B cell (primary cell): ENCODE results near the gene MAP2K7. TPM values are rescaled to one million over a fixed set of nuclear protein-coding genes. Genes with fewer than 3 reads are reported as not detected.

Experiments
- ATAC-seq: fragments of 200-7000 bp; cut with Tn5 transposase; one replicate; pipeline ENCODE4 v1.10.0; 2021; ENCODE audit warnings: low read depth, mild to moderate bottlenecking, moderate number of reproducible peaks, moderate library complexity
- CTCF ChIA-PET: fragments of 350-600 bp; sonication (Branson Sonifier 250); formaldehyde crosslinking; loops from one replicate; lab custom pipeline; 2021; ENCODE audit warnings: antibody characterized with exemption, inconsistent platforms; lab: Charles Lee
- POLR2A ChIA-PET: fragments of 350-600 bp; sonication (Branson Sonifier 250); formaldehyde crosslinking; loops from one replicate; lab custom pipeline; 2021; ENCODE audit warnings: antibody characterized with exemption; lab: Charles Lee
- DNase-seq: peaks from one replicate; pipeline ENCODE4 v3.0.0; 2013
- H2AFZ ChIP-seq: 2 replicates; pipeline ENCODE4 v1.6.1; 2012; ENCODE audit warnings: mild to moderate bottlenecking, low read depth, low read length; ENCODE audit not compliant: insufficient read depth, poor library complexity, severe bottlenecking
- H3K27ac ChIP-seq, 2 donors: 1 replicate in 1 of 2; 2 replicates in 1 of 2; pipeline ENCODE4 v1.5.1; 2012 to 2013; ENCODE audit warnings: low read length in 2 of 2, mild to moderate bottlenecking in 2 of 2, moderate library complexity in 1 of 2
- H3K27me3 ChIP-seq, 4 experiments: fragments of 200-600 bp in 1 of 4; sonication (generic) in 1 of 4; replicated peaks in 1 of 4; 1 replicate in 2 of 4; 2 replicates in 2 of 4; pipeline versions ENCODE4 v1.6.1 to v1.7.0; 2013 to 2016; ENCODE audit warnings: low read length in 3 of 4, mild to moderate bottlenecking in 2 of 4, mixed read lengths in 1 of 4, moderate library complexity in 1 of 4; ENCODE audit not compliant: insufficient read depth in 4 of 4, control insufficient read depth in 3 of 4; ENCODE audit errors: control extremely low read depth in 1 of 4
- H3K36me3 ChIP-seq, 2 experiments: replicated peaks in 1 of 2; 1 replicate in 1 of 2; 2 replicates in 1 of 2; pipeline versions ENCODE4 v1.6.1 to v1.7.1; 2013; ENCODE audit warnings: low read length in 1 of 2; ENCODE audit not compliant: insufficient read depth in 2 of 2, control insufficient read depth in 1 of 2; ENCODE audit errors: control extremely low read depth in 1 of 2, extremely low read depth in 1 of 2
- H3K4me1 ChIP-seq, 2 donors: fragments of 200-600 bp in 1 of 2; sonication (generic) in 1 of 2; 1 replicate in 1 of 2; 2 replicates in 1 of 2; pipeline versions ENCODE4 v1.5.1 to v1.6.1; 2013 to 2017; ENCODE audit warnings: low read length in 2 of 2; ENCODE audit not compliant: control insufficient read depth in 2 of 2, insufficient read depth in 2 of 2
- H3K4me2 ChIP-seq: replicated peaks from 2 replicates; pipeline ENCODE3; 2012; ENCODE audit warnings: mild to moderate bottlenecking, low read depth, low read length; ENCODE audit not compliant: poor library complexity, severe bottlenecking
- H3K4me3 ChIP-seq, 5 experiments: fragments of 200-600 bp in 1 of 5; sonication (generic) in 1 of 5; 1 replicate in 3 of 5; 2 replicates in 2 of 5; pipeline versions ENCODE4 v1.5.1 to v1.7.0; 2011 to 2016; ENCODE audit warnings: low read length in 4 of 5, mild to moderate bottlenecking in 4 of 5, low read depth in 2 of 5, control low read depth in 1 of 5, moderate library complexity in 1 of 5; ENCODE audit not compliant: insufficient read depth in 1 of 5; ENCODE audit errors: control extremely low read depth in 1 of 5, extremely low read depth in 1 of 5
- H3K79me2 ChIP-seq: fragments of 200-600 bp; sonication (generic); one replicate; pipeline ENCODE4 v1.6.0; 2016; ENCODE audit warnings: low read length; ENCODE audit not compliant: control insufficient read depth, insufficient read depth
- H3K9ac ChIP-seq: fragments of 200-600 bp; sonication (generic); 2 replicates; pipeline ENCODE4 v1.6.1; 2017; ENCODE audit warnings: mild to moderate bottlenecking, low read length, moderate library complexity
- H3K9me3 ChIP-seq, 3 donors: one replicate each; pipeline versions ENCODE4 v1.6.1 to v1.7.1; 2013; ENCODE audit warnings: low read length in 2 of 3; ENCODE audit not compliant: control insufficient read depth in 2 of 3, insufficient read depth in 1 of 3; ENCODE audit errors: control extremely low read depth in 1 of 3
- H4K20me1 ChIP-seq: 2 replicates; pipeline ENCODE4 v1.6.0; 2012; ENCODE audit warnings: mild to moderate bottlenecking, low read length; ENCODE audit not compliant: insufficient read depth, control insufficient read depth, poor library complexity, severe bottlenecking
- H3K27ac Mint-ChIP-seq: one replicate; pipeline ENCODE4 v1.8.0; 2021; ENCODE audit warnings: mixed read lengths
- H3K27me3 Mint-ChIP-seq: one replicate; pipeline ENCODE4 v1.8.0; 2021; ENCODE audit warnings: mixed read lengths
- H3K4me1 Mint-ChIP-seq: one replicate; pipeline ENCODE4 v1.8.0; 2021; ENCODE audit warnings: mixed read lengths
- H3K4me3 Mint-ChIP-seq: one replicate; pipeline ENCODE4 v1.8.0; 2021; ENCODE audit warnings: mixed read lengths
- H3K9me3 Mint-ChIP-seq: one replicate; pipeline ENCODE4 v1.8.0; 2022; ENCODE audit warnings: mixed read lengths; ENCODE audit not compliant: insufficient read depth
- CTCF ChIP-seq: fragments of 200-600 bp; IDR thresholded peaks from one replicate; pipeline ENCODE4 v1.8.0; 2022; ENCODE audit warnings: antibody characterized with exemption, mild to moderate bottlenecking
- EZH2 ChIP-seq: IDR thresholded peaks from 2 replicates; pipeline ENCODE4 v1.6.1; 2012; ENCODE audit warnings: borderline replicate concordance, low read depth, mild to moderate bottlenecking, moderate library complexity, low read length; ENCODE audit not compliant: insufficient read depth, poor library complexity, severe bottlenecking
- WGBS: methylation state at CpG from one replicate; pipeline ENCODE4 v1.1.5; 2013; ENCODE audit warnings: missing lambda C conversion rate; ENCODE audit not compliant: insufficient coverage; 5-methylcytosine and 5-hydroxymethylcytosine counted together
- intact Hi-C: fragments of 100-400 bp; cut with micrococcal nuclease; formaldehyde crosslinking; loops from one replicate; pipeline ENCODE4 v1.10.0; 2022
- polyA plus RNA-seq: library from polyadenylated mRNA; depleted of rRNA; stranded (reverse); fragments of >200 nt; gene quantifications from 2 replicates; pipeline ENCODE4 v1.2.3, GENCODE V29; 2012
- total RNA-seq, 2 donors: library from RNA; stranded (reverse); fragments of 120-200 nt in 1 of 2; gene quantifications; 1 replicate in 1 of 2; 2 replicates in 1 of 2; pipeline versions ENCODE4 v1.2.3 to v1.2.4, GENCODE V29; 2013 to 2022

The MAP2K7 gene
- total and polyA plus RNA-seq, 2 donors (not counting 1 experiment from before 2014, with no cell fraction given), result 56.0 to 71.9 TPM

DNA sequence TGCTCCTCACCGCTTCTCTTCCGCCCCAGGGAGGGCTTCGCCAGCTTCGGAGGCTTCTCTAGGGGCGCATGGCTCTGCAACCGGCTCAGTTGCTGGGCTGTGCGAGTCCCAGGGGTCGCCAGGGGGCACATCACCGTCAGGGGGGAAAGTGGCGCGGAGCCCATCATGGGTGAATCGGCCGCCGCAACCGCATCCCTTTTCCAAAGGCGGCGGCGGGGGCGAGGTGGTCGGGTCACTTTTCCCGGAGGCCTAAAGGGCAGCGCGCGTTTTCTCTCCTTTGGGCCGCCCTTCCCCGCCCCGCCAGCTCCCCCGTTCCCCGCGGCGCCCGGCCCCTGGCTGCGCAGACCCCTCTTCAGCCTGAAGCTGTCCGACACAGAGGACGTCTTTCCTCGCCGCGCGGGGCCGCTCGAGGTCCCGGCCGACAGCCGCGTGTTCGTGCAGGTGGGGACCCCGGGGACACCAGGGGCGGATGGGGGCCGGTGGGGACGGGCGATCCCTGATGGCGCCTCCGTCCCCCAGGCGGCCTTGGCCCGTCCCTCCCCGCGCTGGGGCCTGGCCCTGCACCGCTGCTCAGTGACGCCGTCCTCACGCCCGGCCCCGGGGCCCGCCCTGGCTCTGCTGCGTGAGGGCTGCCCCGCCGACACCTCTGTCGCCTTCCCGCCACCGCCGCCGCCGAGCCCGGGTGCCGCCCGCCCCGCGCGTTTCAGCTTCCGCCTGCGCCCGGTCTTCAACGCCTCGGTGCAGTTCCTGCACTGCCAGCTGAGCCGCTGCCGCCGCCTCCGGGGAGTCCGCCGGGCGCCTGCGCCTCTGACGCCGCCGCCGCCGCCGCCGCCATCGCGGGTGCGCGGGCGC lies 12.7 kb downstream of the MAP2K7 start:
- Mint-ChIP-seq H3K27me3 (peaks cover 24% of the 10 kb centered on the region), H3K4me3 (peak overlapping the region; percentile 68), H3K9me3 (no peaks in the 10 kb centered on the region), H3K4me1 (peaks cover 34% of the 10 kb centered on the region), H3K27ac (no peak overlapping the region)
- peaks cover 51% of the 10 kb centered on the region for H4K20me1 ChIP-seq
- peaks cover 0 to 47% (median 25%) of the 10 kb centered on the region in 4 experiments for H3K27me3 ChIP-seq
- H2AFZ ChIP-seq, result peak overlapping the region; percentile 61
- no peak overlapping the region for H3K27ac ChIP-seq
- ATAC-seq, result no peak
- peak; percentile 71 for DNase-seq
- H3K4me2 ChIP-seq, result peak overlapping the region; percentile 87
- TF ChIP-seq CTCF (no peak), EZH2 (peak; percentile 2)
- CTCF ChIA-PET, result interaction anchor here (3.7 kb wide), 1 partner anchor 28 kb away, joined by 21 read pairs; the partner anchor contains the start of gene TIMM44
- peaks cover 50 to 51% of the 10 kb centered on the region in 2 donors for H3K4me1 ChIP-seq
- peaks cover 3% of the 10 kb centered on the region for H3K79me2 ChIP-seq
- peaks cover 3 to 9% of the 10 kb centered on the region in 2 experiments for H3K36me3 ChIP-seq
- 1% methylated on average over 104 of the region's 104 CpGs for WGBS
- POLR2A ChIA-PET, result interaction anchor here (1.7 kb wide), 1 partner anchor 13 kb away, joined by 6 read pairs; the partner anchor contains the start of gene MAP2K7
- intact Hi-C loops, result no loop called here
- H3K9ac ChIP-seq, result peak overlapping the region; percentile 52
- peaks cover 0 to 28% (median 0%) of the 10 kb centered on the region in 3 donors for H3K9me3 ChIP-seq
- peak overlapping the region in 4 of 5 experiments; percentile 18 to 48 (median 30) for H3K4me3 ChIP-seq

- Histone ChIP-seq H3K4me2 (peak overlapping the region; percentile 87), H3K79me2 (peaks cover 3% of the 10 kb centered on the region), H3K4me3 (peak overlapping the region in 3 of 5 experiments; percentile 18 to 48 (median 18)), H3K36me3 (peaks cover 3 to 4% of the 10 kb centered on the region in 2 experiments), H3K9ac (peak overlapping the region; percentile 52), H3K27ac (no peak overlapping the region), H3K9me3 (peaks cover 0 to 28% (median 0%) of the 10 kb centered on the region in 3 donors), H3K4me1 (peaks cover 56% of the 10 kb centered on the region in 2 donors), H3K27me3 (peaks cover 0 to 47% (median 25%) of the 10 kb centered on the region in 4 experiments), H2AFZ (peak overlapping the region; percentile 61), H4K20me1 (peaks cover 51% of the 10 kb centered on the region)
- no peaks in the 10 kb centered on the region for H3K9me3 Mint-ChIP-seq
- no peak for DNase-seq
- CTCF ChIA-PET, result interaction anchor here (1.0 to 3.7 kb wide), 3 partner anchors 9 to 44 kb away, joined by 3 to 21 read pairs (median 3); partner anchors contain the start of gene TIMM44
- peak overlapping the region; percentile 41 for H3K27ac Mint-ChIP-seq
- WGBS, result 5% methylated on average over 12 of the region's 12 CpGs
- POLR2A ChIA-PET, result interaction anchor here (1.7 kb wide), 1 partner anchor 13 kb away, joined by 6 read pairs; the partner anchor contains the start of gene MAP2K7
- TF ChIP-seq EZH2 (no peak), CTCF (no peak)
- H3K4me1 Mint-ChIP-seq, result peaks cover 38% of the 10 kb centered on the region
- H3K27me3 Mint-ChIP-seq, result peaks cover 24% of the 10 kb centered on the region
- intact Hi-C loops, result no loop called here
- ATAC-seq, result no peak
- peak overlapping the region; percentile 82 for H3K4me3 Mint-ChIP-seq
Observed at GRCh38 chr19:7916955-7917266, 13.2 kb downstream of the MAP2K7 start.
